ENCODE results near the gene TCEAL8. TPM values are rescaled to one million over a fixed set of nuclear protein-coding genes. Genes with fewer than 3 reads are reported as not detected.

Gene TCEAL8
- total RNA-seq, 1 experiment from 2014 or later: not detected

DNA sequence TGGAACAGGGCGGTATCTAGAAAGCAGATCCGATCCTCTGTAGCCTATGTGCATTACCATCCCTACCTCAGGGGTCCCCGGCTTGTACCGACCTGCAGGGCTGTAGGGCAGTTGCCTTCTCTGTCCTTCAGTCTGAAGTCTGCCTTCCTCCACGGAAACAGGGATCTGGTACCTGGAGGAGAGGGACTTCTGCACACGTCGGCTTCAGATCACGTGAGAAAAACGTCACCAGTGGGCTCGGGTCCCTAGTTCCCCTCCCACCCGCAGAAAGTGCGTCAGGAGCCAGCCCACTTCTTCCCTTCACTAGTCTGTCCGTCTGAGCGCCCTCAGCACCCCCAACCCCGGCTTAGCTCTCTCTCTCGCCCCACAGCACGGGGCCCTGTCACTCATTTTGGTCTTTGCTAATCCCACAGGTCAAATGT, 21.6 kb upstream of the TCEAL8 start, which contains the start of gene TCEAL5:
Gene TCEAL5 (minus strand): TSS at position 170 of the 422 bp plus-strand sequence. CDS start 2,187 bp downstream, outside the sequence.
- CTCF ChIA-PET: no interaction called here
- Mint-ChIP-seq H3K36me3 (ENCODE audit: insufficient read depth, unreplicated experiment) (no peaks in the 10 kb centered on the region), H3K4me1 (ENCODE audit: low read depth, unreplicated experiment) (no peaks in the 10 kb centered on the region), H3K4me3 (ENCODE audit: low read depth, unreplicated experiment) (no peak within 1 kb of the TSS), H3K27ac (ENCODE audit: unreplicated experiment) (no peak within 1 kb of the TSS), H3K27me3 (ENCODE audit: unreplicated experiment) (peaks cover 74% of the 10 kb centered on the region), H3K9me3 (ENCODE audit: low read depth, unreplicated experiment) (no peaks in the 10 kb centered on the region)
- TF ChIP-seq, protein P1, sequence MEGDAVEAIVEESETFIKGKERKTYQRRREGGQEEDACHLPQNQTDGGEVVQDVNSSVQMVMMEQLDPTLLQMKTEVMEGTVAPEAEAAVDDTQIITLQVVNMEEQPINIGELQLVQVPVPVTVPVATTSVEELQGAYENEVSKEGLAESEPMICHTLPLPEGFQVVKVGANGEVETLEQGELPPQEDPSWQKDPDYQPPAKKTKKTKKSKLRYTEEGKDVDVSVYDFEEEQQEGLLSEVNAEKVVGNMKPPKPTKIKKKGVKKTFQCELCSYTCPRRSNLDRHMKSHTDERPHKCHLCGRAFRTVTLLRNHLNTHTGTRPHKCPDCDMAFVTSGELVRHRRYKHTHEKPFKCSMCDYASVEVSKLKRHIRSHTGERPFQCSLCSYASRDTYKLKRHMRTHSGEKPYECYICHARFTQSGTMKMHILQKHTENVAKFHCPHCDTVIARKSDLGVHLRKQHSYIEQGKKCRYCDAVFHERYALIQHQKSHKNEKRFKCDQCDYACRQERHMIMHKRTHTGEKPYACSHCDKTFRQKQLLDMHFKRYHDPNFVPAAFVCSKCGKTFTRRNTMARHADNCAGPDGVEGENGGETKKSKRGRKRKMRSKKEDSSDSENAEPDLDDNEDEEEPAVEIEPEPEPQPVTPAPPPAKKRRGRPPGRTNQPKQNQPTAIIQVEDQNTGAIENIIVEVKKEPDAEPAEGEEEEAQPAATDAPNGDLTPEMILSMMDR (IDR thresholded peaks at IDR 0.05; ENCODE audit: unreplicated experiment): no peak
- intact Hi-C loops (cut with micrococcal nuclease; ENCODE audit: unreplicated experiment): no loop called here
- no peak for DNase-seq
- BruUV-seq (replicated peaks): no TSS peak

DNA sequence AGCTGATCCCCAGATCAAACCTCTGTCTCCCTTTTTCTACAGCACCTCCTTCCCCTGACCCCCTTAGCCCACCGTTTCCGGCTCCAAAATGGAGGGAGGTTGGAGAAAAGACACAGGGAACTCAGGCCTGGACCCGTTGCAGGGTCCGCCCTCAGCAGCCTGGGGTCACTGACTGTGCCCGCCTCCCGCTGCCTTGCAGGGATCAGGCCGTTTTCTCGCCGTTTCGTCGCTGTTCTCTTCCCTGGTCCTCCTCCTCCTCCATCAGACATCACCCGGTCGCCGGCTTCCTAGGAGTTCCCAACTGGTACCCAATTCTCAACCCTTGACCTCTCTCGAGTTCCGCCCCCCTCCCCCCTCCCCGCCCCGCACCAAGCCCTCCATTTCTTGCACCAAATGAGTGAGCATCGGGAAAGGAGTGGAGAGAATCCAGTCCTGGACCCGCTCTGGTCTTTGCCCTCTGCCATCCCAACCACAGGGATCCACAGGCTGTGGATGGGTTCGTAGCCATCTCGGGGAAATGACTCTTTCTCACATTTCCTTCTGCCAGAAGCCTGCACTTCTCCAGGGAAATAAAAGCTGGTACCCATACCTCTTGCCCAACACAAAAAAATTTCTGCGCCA, 21.1 kb upstream of the TCEAL8 start:
- CTCF ChIA-PET: no interaction called here
- Mint-ChIP-seq H3K36me3 (ENCODE audit: insufficient read depth, unreplicated experiment) (no peaks in the 10 kb centered on the region), H3K4me3 (ENCODE audit: low read depth, unreplicated experiment) (no peak overlapping the region), H3K9me3 (ENCODE audit: low read depth, unreplicated experiment) (no peaks in the 10 kb centered on the region), H3K27me3 (ENCODE audit: unreplicated experiment) (peaks cover 79% of the 10 kb centered on the region), H3K27ac (ENCODE audit: unreplicated experiment) (no peak overlapping the region), H3K4me1 (ENCODE audit: low read depth, unreplicated experiment) (no peaks in the 10 kb centered on the region)
- TF ChIP-seq, protein P1 (IDR thresholded peaks at IDR 0.05; ENCODE audit: unreplicated experiment): no peak
- no peak for DNase-seq
- no TSS peak for BruUV-seq (replicated peaks)
- intact Hi-C loops (cut with micrococcal nuclease; ENCODE audit: unreplicated experiment): no loop called here

DNA sequence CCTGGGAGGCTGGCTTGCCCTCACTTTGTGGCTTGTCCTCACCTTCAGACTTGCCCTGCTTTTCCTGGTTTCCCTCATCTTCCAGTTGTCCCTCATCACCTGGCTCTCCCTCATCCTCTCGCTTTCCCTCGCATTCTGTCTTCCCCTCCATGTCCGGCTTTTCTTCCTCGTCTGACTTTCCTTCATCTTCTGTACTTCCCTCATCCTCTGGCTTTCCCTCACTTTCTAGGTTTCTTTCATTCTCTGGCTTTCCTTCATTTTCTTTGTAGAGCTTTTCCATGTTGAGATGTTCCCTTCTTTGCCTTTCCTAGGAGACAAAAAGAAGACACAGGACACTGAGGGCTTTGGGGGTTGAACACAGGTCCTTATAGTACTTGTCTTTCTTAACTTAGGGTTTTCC, 19.3 kb upstream of the TCEAL8 start:
- DNase-seq: no peak
- Mint-ChIP-seq H3K4me3 (ENCODE audit: low read depth, unreplicated experiment) (no peak overlapping the region), H3K27ac (ENCODE audit: unreplicated experiment) (no peak overlapping the region), H3K9me3 (ENCODE audit: low read depth, unreplicated experiment) (no peaks in the 10 kb centered on the region), H3K4me1 (ENCODE audit: low read depth, unreplicated experiment) (no peaks in the 10 kb centered on the region), H3K36me3 (ENCODE audit: insufficient read depth, unreplicated experiment) (no peaks in the 10 kb centered on the region), H3K27me3 (ENCODE audit: unreplicated experiment) (peaks cover 88% of the 10 kb centered on the region)
- intact Hi-C loops (cut with micrococcal nuclease; ENCODE audit: unreplicated experiment): no loop called here
- no TSS peak for BruUV-seq (replicated peaks)
- CTCF ChIA-PET: no interaction called here
- TF ChIP-seq, protein P1 (IDR thresholded peaks at IDR 0.05; ENCODE audit: unreplicated experiment): no peak

DNA sequence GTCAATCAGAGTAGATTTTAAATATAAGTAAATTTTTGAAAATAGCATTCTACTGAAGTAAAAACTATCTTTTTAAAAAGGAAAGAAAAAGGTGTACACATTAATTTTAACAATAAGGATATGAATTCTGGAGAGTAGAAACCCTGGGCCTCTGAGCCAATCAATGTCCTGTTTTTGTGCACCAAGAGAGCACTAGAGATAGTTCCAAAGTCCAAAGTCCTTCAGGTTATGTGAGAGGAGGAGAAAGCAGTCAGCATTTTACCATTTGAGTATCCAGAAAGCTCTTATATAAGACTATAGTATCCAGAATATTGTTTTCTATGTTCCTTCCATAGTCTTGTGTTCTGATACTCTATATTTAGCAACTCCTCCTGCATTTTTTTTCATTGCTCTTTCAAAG, 3.3 kb upstream of the TCEAL8 start:
- Mint-ChIP-seq H3K27ac (ENCODE audit: unreplicated experiment) (no peak overlapping the region), H3K4me1 (ENCODE audit: low read depth, unreplicated experiment) (no peaks in the 10 kb centered on the region), H3K36me3 (ENCODE audit: insufficient read depth, unreplicated experiment) (peaks cover 3% of the 10 kb centered on the region), H3K27me3 (ENCODE audit: unreplicated experiment) (peaks cover 42% of the 10 kb centered on the region), H3K9me3 (ENCODE audit: low read depth, unreplicated experiment) (no peaks in the 10 kb centered on the region), H3K4me3 (ENCODE audit: low read depth, unreplicated experiment) (no peak overlapping the region)
- no TSS peak for BruUV-seq (replicated peaks)
- CTCF ChIA-PET: no interaction called here
- TF ChIP-seq, protein P1 (IDR thresholded peaks at IDR 0.05; ENCODE audit: unreplicated experiment): no peak
- intact Hi-C loops (cut with micrococcal nuclease; ENCODE audit: unreplicated experiment): no loop called here
- no peak for DNase-seq

All from Calu3 (cell line).